PFSK-1 (cell line): ENCODE results near the gene ATRN.

Source experiments
- FOXP2 ChIP-seq: optimal IDR thresholded peaks from 2 replicates; pipeline ENCODE3; 2011; ENCODE audit warnings: borderline replicate concordance, control low read depth, inconsistent platforms; ENCODE audit not compliant: insufficient read depth; ENCODE audit errors: extremely low read length, extremely low read depth
- POLR2AphosphoS5 ChIP-seq: IDR thresholded peaks from 2 replicates; pipeline ENCODE4 v1.6.1; 2012; ENCODE audit warnings: low read depth, mild to moderate bottlenecking, control low read depth, low read length, moderate library complexity
- REST ChIP-seq, 2 experiments: IDR thresholded peaks; 2 replicates each; pipeline versions ENCODE4 v1.6.1 to v1.8.0; 2011 to 2012; ENCODE audit warnings: low read depth in 2 of 2, low read length in 2 of 2, control low read depth in 1 of 2, inconsistent platforms in 1 of 2, mild to moderate bottlenecking in 1 of 2, moderate library complexity in 1 of 2; ENCODE audit not compliant: insufficient read depth in 1 of 2
- SIN3A ChIP-seq: IDR thresholded peaks from 2 replicates; pipeline ENCODE4 v1.6.1; 2012; ENCODE audit warnings: mild to moderate bottlenecking, low read length, moderate library complexity, borderline replicate concordance; ENCODE audit not compliant: insufficient read depth
- TAF1 ChIP-seq: IDR thresholded peaks from 2 replicates; pipeline ENCODE4 v1.6.1; 2012; ENCODE audit warnings: low read length, control low read depth, borderline replicate concordance; ENCODE audit not compliant: insufficient read depth

ATRN gene

GRCh38 chr20:3473944-3474343, 3.1 kb downstream of the ATRN start:
- TF ChIP-seq POLR2AphosphoS5: no peak

- TF ChIP-seq FOXP2: no peak
- TF ChIP-seq SIN3A: no peak
- no peak for TF ChIP-seq REST (IDR thresholded peaks at IDR 0.05; ENCODE audit: insufficient read depth in 1 of 2, low read depth in 2 of 2, low read length in 2 of 2)
- no peak for TF ChIP-seq POLR2AphosphoS5
- no peak for TF ChIP-seq TAF1
These were observed 7.2 kb downstream of the ATRN start for GRCh38 chr20:3477861-3478544.

DNA sequence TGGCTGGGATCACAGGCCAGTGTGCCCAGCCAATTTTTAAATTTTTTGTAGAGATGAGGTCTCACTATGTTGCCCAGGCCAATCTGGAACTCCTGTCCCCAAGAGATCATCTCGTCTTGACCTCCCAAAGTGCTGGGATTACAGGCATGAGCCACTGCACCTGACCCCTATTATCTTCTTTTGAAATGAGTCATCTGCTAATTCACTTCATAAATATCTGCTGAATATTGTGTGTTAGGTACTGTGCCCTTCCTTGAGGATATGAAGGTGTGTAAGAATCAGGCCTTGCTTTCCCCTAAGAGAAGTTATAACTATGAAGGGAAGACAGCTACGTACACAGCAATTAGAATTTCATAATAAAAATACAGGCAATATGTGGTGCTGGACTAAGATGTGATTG, 8.2 kb downstream of the ATRN start:
- TF ChIP-seq SIN3A: no peak
- TF ChIP-seq FOXP2: no peak
- TF ChIP-seq TAF1: no peak
- TF ChIP-seq POLR2AphosphoS5: no peak
- no peak for TF ChIP-seq REST (IDR thresholded peaks at IDR 0.05; ENCODE audit: insufficient read depth in 1 of 2, low read depth in 2 of 2, low read length in 2 of 2)

DNA sequence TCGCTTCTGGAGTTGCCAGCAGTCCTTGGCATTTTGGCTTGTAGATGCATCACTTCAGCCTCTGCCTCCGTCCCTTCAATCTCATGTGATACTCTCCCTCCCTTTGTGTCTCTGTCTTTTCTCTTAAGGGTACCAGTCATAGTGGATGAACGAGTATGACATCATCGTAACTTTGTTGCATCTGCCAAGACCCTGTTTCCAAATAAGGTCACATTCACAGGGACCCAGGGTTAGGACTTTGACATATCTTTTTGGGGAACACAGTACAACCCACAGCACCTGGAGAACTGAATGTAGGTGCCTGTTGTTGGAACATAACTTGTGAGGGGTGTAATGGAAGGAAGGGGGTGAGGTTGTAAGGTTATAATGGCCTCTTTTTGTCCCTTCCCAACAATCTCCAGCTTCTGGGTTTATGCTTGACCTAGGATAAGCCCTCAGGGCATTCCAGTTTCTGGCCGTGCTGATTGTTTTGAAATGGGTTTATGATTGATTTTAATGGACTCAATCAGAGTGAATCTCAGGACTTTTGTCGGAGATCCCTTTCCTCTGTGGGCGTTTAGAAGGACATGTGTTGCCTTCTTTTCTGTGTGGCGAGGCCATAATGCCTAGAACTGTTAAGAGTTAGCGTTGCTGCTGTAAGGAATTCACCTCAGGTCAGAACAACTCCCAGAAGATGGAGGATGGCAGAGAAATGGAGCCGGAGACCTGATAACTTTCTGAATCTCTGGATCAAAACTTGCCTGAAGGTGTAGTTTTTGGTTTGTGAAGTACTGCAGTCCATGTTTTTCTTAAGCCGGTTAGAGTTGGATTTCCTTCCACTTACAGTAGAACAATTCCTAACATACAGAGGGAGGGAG, 9.2 kb downstream of the ATRN start:
- no peak for TF ChIP-seq POLR2AphosphoS5
- TF ChIP-seq SIN3A: no peak
- no peak for TF ChIP-seq TAF1
- no peak for TF ChIP-seq FOXP2
- TF ChIP-seq REST (IDR thresholded peaks at IDR 0.05; ENCODE audit: insufficient read depth in 1 of 2, low read depth in 2 of 2, low read length in 2 of 2): no peak

- no peak for TF ChIP-seq SIN3A
- no peak for TF ChIP-seq FOXP2
- no peak for TF ChIP-seq TAF1
- TF ChIP-seq REST (IDR thresholded peaks at IDR 0.05; ENCODE audit: insufficient read depth in 1 of 2, low read depth in 2 of 2, low read length in 2 of 2): no peak
- TF ChIP-seq POLR2AphosphoS5: no peak
These were observed 12.5 kb downstream of the ATRN start for GRCh38 chr20:3483309-3483708.
